SK-N-SH (cell line): Measurements from ENCODE around the gene SLC12A9. TPM values are rescaled to one million over a fixed set of nuclear protein-coding genes. Genes with fewer than 3 reads are reported as not detected.
A peak's percentile ranks its signal among the peaks of the same experiment; 100 is the strongest.

Source experiments
- CTCF ChIA-PET: fragments of 300-600, 350-600 bp; formaldehyde crosslinking; extraction: SDS; loops from one replicate; lab custom pipeline; 2021; lab: Yijun Ruan, JAX
- POLR2A ChIA-PET: fragments of 350-600 bp; sonication (Branson Sonifier 250); formaldehyde crosslinking; extraction: SDS; loops from one replicate; lab custom pipeline; 2020; ENCODE audit warnings: antibody characterized with exemption, inconsistent platforms; lab: Yijun Ruan, JAX
- DNase-seq: peaks from one replicate; pipeline ENCODE4 v3.0.0; 2012
- H2AFZ ChIP-seq: fragments of 200-600 bp; sonication (generic); 2 replicates; pipeline ENCODE4 v1.8.1; 2016; ENCODE audit warnings: antibody characterized with exemption, mild to moderate bottlenecking, low read depth
- H3F3A ChIP-seq: fragments of 200-600 bp; sonication (generic); replicated peaks from 2 replicates; pipeline ENCODE3; 2016; ENCODE audit warnings: antibody characterized with exemption, mild to moderate bottlenecking; ENCODE audit not compliant: insufficient read depth
- H3K27ac ChIP-seq, 2 experiments: fragments of 200-500 bp in 1 of 2; fragments of 200-600 bp in 1 of 2; sonication (Bioruptor generic) in 1 of 2; sonication (generic), shearing (Covaris generic) in 1 of 2; 2 replicates each; pipeline versions ENCODE4 v1.5.1 to v1.6.1; 2014 to 2016; ENCODE audit warnings: low read depth in 2 of 2, inconsistent platforms in 1 of 2, low read length in 1 of 2, mild to moderate bottlenecking in 1 of 2, mixed read lengths in 1 of 2
- H3K27me3 ChIP-seq: fragments of 200-600 bp; sonication (generic), shearing (Covaris generic); 2 replicates; pipeline ENCODE4 v1.6.1; 2016; ENCODE audit warnings: mixed run types; ENCODE audit not compliant: insufficient read depth
- H3K36me3 ChIP-seq, 2 experiments: fragments of 200-500 bp in 1 of 2; fragments of 200-600 bp in 1 of 2; sonication (Bioruptor generic) in 1 of 2; sonication (generic) in 1 of 2; replicated peaks in 1 of 2; 2 replicates each; pipeline versions ENCODE3 to v1.5.1; 2014 to 2016; ENCODE audit warnings: low read length in 1 of 2, mild to moderate bottlenecking in 1 of 2; ENCODE audit not compliant: insufficient read depth in 2 of 2, control insufficient read depth in 1 of 2
- H3K4me1 ChIP-seq, 2 experiments: fragments of 200-500 bp in 1 of 2; fragments of 200-600 bp in 1 of 2; sonication (Bioruptor generic) in 1 of 2; sonication (generic), shearing (Covaris generic) in 1 of 2; 2 replicates each; pipeline versions ENCODE4 v1.5.1 to v1.6.1; 2014 to 2016; ENCODE audit warnings: low read depth in 1 of 2, low read length in 1 of 2, mixed run types in 1 of 2; ENCODE audit not compliant: insufficient read depth in 2 of 2, control insufficient read depth in 1 of 2
- H3K4me2 ChIP-seq: fragments of 200-600 bp; sonication (generic), shearing (Covaris generic); 2 replicates; pipeline ENCODE4 v1.6.1; 2017; ENCODE audit warnings: mixed run types
- H3K4me3 ChIP-seq, 2 experiments: fragments of 200-500 bp in 1 of 2; fragments of 200-600 bp in 1 of 2; sonication (Bioruptor generic) in 1 of 2; sonication (generic), shearing (Covaris generic) in 1 of 2; 2 replicates each; pipeline versions ENCODE4 v1.5.1 to v1.8.1; 2014 to 2016; ENCODE audit warnings: low read depth in 2 of 2, inconsistent platforms in 1 of 2, low read length in 1 of 2, mild to moderate bottlenecking in 1 of 2, mixed read lengths in 1 of 2, moderate library complexity in 1 of 2
- H3K79me2 ChIP-seq: fragments of 200-600 bp; sonication (generic); 2 replicates; pipeline ENCODE4 v1.8.1; 2017; ENCODE audit warnings: mild to moderate bottlenecking; ENCODE audit not compliant: insufficient read depth
- H3K9ac ChIP-seq: fragments of 200-600 bp; sonication (generic); 2 replicates; pipeline ENCODE4 v1.6.1; 2017; ENCODE audit warnings: mixed run types
- H3K9me2 ChIP-seq: fragments of 200-600 bp; sonication (generic); 2 replicates; pipeline ENCODE4 v1.6.1; 2017; ENCODE audit warnings: mixed run types
- H3K9me3 ChIP-seq: fragments of 200-600 bp; sonication (generic); 2 replicates; pipeline ENCODE4 v1.6.1; 2017; ENCODE audit warnings: mixed run types, mild to moderate bottlenecking, moderate library complexity
- H4K20me1 ChIP-seq: fragments of 200-600 bp; sonication (generic); 2 replicates; pipeline ENCODE4 v1.6.1; 2017; ENCODE audit warnings: mild to moderate bottlenecking, mixed run types; ENCODE audit not compliant: insufficient read depth
- ELF1 ChIP-seq: IDR thresholded peaks from 2 replicates; pipeline ENCODE4 v1.4.0; 2012
- EP300 ChIP-seq, 2 experiments: IDR thresholded peaks; 2 replicates each; pipeline versions ENCODE4 v1.4.0 to v1.6.1; 2012; ENCODE audit warnings: borderline replicate concordance in 1 of 2, low read depth in 1 of 2, low read length in 1 of 2
- EZH2phosphoT487 ChIP-seq: fragments of 200-600 bp; sonication (generic); IDR thresholded peaks from 2 replicates; pipeline ENCODE4 v1.6.1; 2017; ENCODE audit warnings: low read depth, mixed run types, mild to moderate bottlenecking, antibody characterized with exemption, moderate library complexity, borderline replicate concordance
- FOSL2 ChIP-seq: IDR thresholded peaks from 2 replicates; pipeline ENCODE4 v1.4.0; 2012; ENCODE audit warnings: low read depth, mild to moderate bottlenecking, moderate library complexity, borderline replicate concordance
- FOXJ3 ChIP-seq: sonication (generic); formaldehyde crosslinking; IDR thresholded peaks from 2 replicates; pipeline ENCODE4 v1.5.1; 2020; ENCODE audit warnings: mild to moderate bottlenecking, missing genetic modification reagents
- GATA2 ChIP-seq: sonication (generic); formaldehyde crosslinking; IDR thresholded peaks from 2 replicates; pipeline ENCODE4 v1.5.0; 2020; ENCODE audit warnings: mild to moderate bottlenecking, missing genetic modification reagents
- MXI1 ChIP-seq: IDR thresholded peaks from 2 replicates; pipeline ENCODE4 v1.6.1; 2012; ENCODE audit warnings: mild to moderate bottlenecking, low read depth, low read length, improper control_type of control experiment
- NRF1 ChIP-seq: IDR thresholded peaks from 2 replicates; pipeline ENCODE4 v1.6.1; 2012; ENCODE audit warnings: low read depth, mild to moderate bottlenecking, low read length
- POLR2AphosphoS5 ChIP-seq: IDR thresholded peaks from 2 replicates; pipeline ENCODE4 v1.6.1; 2012; ENCODE audit warnings: low read depth, low read length
- RAD21 ChIP-seq: IDR thresholded peaks from 2 replicates; pipeline ENCODE4 v1.6.1; 2012; ENCODE audit warnings: mild to moderate bottlenecking, low read length
- RCOR1 ChIP-seq: fragments of 150-350 bp; IDR thresholded peaks from 2 replicates; pipeline ENCODE4 v1.6.1; 2017; ENCODE audit warnings: antibody characterized with exemption, low read length
- REST ChIP-seq: IDR thresholded peaks from 2 replicates; pipeline ENCODE4 v1.6.1; 2012; ENCODE audit warnings: mild to moderate bottlenecking, low read depth, low read length, moderate library complexity
- RFX5 ChIP-seq: IDR thresholded peaks from 2 replicates; pipeline ENCODE4 v1.6.1; 2012; ENCODE audit warnings: mild to moderate bottlenecking, improper control_type of control experiment, low read length
- SMC3 ChIP-seq: IDR thresholded peaks from 2 replicates; pipeline ENCODE4 v1.6.1; 2012; ENCODE audit warnings: low read depth, low read length, improper control_type of control experiment
- TEAD4 ChIP-seq: IDR thresholded peaks from 2 replicates; pipeline ENCODE4 v1.4.0; 2012; ENCODE audit warnings: mild to moderate bottlenecking, borderline replicate concordance; ENCODE audit not compliant: insufficient read depth
- YY1 ChIP-seq: IDR thresholded peaks from 2 replicates; pipeline ENCODE4 v1.4.0; 2012; ENCODE audit warnings: low read depth, mild to moderate bottlenecking
- WGBS: methylation state at CpG from one replicate; pipeline ENCODE4 v1.1.6; 2017; ENCODE audit warnings: low lambda C conversion rate; 5-methylcytosine and 5-hydroxymethylcytosine counted together
- polyA plus RNA-seq, 3 experiments: library from polyadenylated mRNA; depleted of rRNA; stranded (reverse); fragments of >200 nt; gene quantifications; 2 replicates each; pipeline ENCODE4 v1.2.3, GENCODE V29; 2012
- TF ChIP-seq, protein P1 (sequence below): fragments of 150-350 bp; IDR thresholded peaks from 2 replicates; pipeline ENCODE4 v1.6.1; 2016; ENCODE audit warnings: mild to moderate bottlenecking, low read depth, low read length
- TF ChIP-seq, protein P2 (sequence below): IDR thresholded peaks from 2 replicates; pipeline ENCODE4; 2012
- TF ChIP-seq, protein P3 (sequence below): IDR thresholded peaks from 2 replicates; pipeline ENCODE4 v1.4.0; 2012; ENCODE audit warnings: low read depth
- TF ChIP-seq, protein P4 (sequence below): IDR thresholded peaks from 2 replicates; pipeline ENCODE4 v1.4.0; 2012; ENCODE audit warnings: low read depth, borderline replicate concordance
- TF ChIP-seq, protein P5 (sequence below): fragments of 150-350 bp; IDR thresholded peaks from 2 replicates; pipeline ENCODE4 v1.6.1; 2017; ENCODE audit warnings: antibody characterized with exemption, low read length, low read depth, borderline replicate concordance
- TF ChIP-seq, protein P6 (sequence below): fragments of 200-600 bp; sonication (generic); IDR thresholded peaks from 2 replicates; pipeline ENCODE4 v1.6.1; 2017; ENCODE audit warnings: antibody characterized with exemption, mild to moderate bottlenecking, moderate library complexity

Gene SLC12A9
- polyA plus RNA-seq, 1 of the 3 experiments (the other 2 are of a cell fraction) = 29.7 TPM

DNA sequence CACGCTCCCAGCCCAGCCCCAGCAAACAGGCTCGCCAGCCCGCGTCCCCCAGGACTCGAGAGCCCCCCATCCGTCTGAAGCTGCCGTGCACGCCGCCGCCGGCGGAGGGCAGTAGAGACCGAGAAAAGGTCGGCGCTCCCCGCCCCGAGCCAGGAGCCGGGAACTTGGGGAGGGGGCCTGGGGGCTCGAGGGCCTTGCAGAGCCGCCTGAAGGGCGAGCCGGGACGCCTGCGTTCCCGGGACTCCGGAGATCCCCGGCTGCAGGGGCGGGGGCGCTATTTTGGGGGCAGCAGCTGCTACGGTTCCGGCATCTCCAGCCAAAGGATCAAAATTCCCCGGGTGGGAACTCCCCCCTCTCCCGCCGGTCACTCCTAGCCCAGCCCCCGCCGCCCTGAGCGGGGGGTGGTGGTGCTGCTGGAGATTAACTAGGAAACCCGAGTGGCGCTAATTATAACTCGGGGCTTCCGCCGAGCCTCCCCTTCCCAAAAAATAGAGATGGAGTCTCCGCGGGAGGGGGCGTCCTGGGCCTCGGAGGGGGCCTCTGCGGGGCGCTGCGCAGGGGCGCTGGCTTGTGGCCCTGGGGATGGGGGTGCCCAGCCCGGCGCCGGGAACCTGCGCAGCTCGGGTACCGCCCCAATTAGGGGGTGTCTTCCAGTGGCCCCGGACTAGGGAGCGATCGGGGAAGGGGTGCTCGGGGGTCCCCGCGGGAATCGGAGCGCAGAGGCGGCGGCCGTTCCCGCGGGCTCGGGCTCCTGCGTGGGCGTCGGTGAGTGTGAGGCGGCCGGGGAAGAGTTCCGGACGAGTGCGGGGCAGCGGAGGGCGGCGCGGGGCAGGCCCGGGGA is 42.6 kb downstream of the SLC12A9 start:
- Histone ChIP-seq H3K27ac (no peak overlapping the region), H3K9me2 (no peaks in the 10 kb centered on the region), H3K79me2 (no peaks in the 10 kb centered on the region), H3K9ac (peak overlapping the region; percentile 25; the same call in 1 of the 2 replicates), H3K4me3 (peak overlapping the region; percentile 46 to 73), H3K27me3 (peaks cover 39% of the 10 kb centered on the region), H3F3A (peaks cover 3% of the 10 kb centered on the region), H3K36me3 (no peaks in the 10 kb centered on the region), H3K9me3 (no peaks in the 10 kb centered on the region), H3K4me1 (peaks cover 7 to 21% of the 10 kb centered on the region in 2 experiments; a peak in 2 of 4 replicates), H3K4me2 (peak overlapping the region; percentile 99), H4K20me1 (no peaks in the 10 kb centered on the region), H2AFZ (peak overlapping the region; percentile 89)
- DNase-seq = peak; percentile 95
- ChIA-PET CTCF (interaction anchor here (0.6 to 3.8 kb wide), 64 partner anchors 8 to 423 kb away, joined by 3 to 69 read pairs (median 4); partner anchors contain the start of genes MUC3A, PLOD3, SLC12A9 and SRRT), POLR2A (interaction anchor here (0.8 kb wide), 1 partner anchor 20 kb away, joined by 3 read pairs; the partner anchor contains the start of gene SRRT)
- WGBS = under 1% methylated on average over 34 of the region's 83 CpGs
- TF ChIP-seq EZH2phosphoT487 = peak; percentile 99
- TF ChIP-seq RFX5 = no peak
- TF ChIP-seq, protein P1, sequence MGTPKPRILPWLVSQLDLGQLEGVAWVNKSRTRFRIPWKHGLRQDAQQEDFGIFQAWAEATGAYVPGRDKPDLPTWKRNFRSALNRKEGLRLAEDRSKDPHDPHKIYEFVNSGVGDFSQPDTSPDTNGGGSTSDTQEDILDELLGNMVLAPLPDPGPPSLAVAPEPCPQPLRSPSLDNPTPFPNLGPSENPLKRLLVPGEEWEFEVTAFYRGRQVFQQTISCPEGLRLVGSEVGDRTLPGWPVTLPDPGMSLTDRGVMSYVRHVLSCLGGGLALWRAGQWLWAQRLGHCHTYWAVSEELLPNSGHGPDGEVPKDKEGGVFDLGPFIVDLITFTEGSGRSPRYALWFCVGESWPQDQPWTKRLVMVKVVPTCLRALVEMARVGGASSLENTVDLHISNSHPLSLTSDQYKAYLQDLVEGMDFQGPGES = no peak
- no peak for TF ChIP-seq REST
- no peak for TF ChIP-seq EP300 (IDR thresholded peaks at IDR 0.05; ENCODE audit: borderline replicate concordance in 1 of 2, low read depth in 1 of 2, low read length in 1 of 2)
- no peak for TF ChIP-seq FOXJ3 (CRISPR knock-in tag)
- TF ChIP-seq ELF1 = no peak
- TF ChIP-seq, protein P2, sequence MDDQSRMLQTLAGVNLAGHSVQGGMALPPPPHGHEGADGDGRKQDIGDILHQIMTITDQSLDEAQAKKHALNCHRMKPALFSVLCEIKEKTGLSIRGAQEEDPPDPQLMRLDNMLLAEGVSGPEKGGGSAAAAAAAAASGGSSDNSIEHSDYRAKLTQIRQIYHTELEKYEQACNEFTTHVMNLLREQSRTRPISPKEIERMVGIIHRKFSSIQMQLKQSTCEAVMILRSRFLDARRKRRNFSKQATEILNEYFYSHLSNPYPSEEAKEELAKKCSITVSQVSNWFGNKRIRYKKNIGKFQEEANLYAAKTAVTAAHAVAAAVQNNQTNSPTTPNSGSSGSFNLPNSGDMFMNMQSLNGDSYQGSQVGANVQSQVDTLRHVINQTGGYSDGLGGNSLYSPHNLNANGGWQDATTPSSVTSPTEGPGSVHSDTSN = no peak
- TF ChIP-seq, protein P3, sequence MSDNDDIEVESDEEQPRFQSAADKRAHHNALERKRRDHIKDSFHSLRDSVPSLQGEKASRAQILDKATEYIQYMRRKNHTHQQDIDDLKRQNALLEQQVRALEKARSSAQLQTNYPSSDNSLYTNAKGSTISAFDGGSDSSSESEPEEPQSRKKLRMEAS = no peak
- no peak for TF ChIP-seq MXI1
- no peak for TF ChIP-seq FOSL2
- TF ChIP-seq NRF1 = no peak
- peak; percentile 76 for TF ChIP-seq RAD21
- no peak for TF ChIP-seq YY1
- TF ChIP-seq, protein P4, sequence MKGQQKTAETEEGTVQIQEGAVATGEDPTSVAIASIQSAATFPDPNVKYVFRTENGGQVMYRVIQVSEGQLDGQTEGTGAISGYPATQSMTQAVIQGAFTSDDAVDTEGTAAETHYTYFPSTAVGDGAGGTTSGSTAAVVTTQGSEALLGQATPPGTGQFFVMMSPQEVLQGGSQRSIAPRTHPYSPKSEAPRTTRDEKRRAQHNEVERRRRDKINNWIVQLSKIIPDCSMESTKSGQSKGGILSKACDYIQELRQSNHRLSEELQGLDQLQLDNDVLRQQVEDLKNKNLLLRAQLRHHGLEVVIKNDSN = no peak
- TF ChIP-seq GATA2 (CRISPR knock-in tag) = no peak
- TF ChIP-seq POLR2AphosphoS5 = no peak
- 0 out of 2 replicates have a peak, but pooled peaks have one; percentile 32 for TF ChIP-seq SMC3
- TF ChIP-seq, protein P5, sequence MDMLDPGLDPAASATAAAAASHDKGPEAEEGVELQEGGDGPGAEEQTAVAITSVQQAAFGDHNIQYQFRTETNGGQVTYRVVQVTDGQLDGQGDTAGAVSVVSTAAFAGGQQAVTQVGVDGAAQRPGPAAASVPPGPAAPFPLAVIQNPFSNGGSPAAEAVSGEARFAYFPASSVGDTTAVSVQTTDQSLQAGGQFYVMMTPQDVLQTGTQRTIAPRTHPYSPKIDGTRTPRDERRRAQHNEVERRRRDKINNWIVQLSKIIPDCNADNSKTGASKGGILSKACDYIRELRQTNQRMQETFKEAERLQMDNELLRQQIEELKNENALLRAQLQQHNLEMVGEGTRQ = no peak
- no peak for TF ChIP-seq TEAD4
- TF ChIP-seq, protein P6, sequence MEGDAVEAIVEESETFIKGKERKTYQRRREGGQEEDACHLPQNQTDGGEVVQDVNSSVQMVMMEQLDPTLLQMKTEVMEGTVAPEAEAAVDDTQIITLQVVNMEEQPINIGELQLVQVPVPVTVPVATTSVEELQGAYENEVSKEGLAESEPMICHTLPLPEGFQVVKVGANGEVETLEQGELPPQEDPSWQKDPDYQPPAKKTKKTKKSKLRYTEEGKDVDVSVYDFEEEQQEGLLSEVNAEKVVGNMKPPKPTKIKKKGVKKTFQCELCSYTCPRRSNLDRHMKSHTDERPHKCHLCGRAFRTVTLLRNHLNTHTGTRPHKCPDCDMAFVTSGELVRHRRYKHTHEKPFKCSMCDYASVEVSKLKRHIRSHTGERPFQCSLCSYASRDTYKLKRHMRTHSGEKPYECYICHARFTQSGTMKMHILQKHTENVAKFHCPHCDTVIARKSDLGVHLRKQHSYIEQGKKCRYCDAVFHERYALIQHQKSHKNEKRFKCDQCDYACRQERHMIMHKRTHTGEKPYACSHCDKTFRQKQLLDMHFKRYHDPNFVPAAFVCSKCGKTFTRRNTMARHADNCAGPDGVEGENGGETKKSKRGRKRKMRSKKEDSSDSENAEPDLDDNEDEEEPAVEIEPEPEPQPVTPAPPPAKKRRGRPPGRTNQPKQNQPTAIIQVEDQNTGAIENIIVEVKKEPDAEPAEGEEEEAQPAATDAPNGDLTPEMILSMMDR = peak; percentile 95
- TF ChIP-seq RCOR1 = no peak
